ENCODE measurements around the gene KYNU.
"Not testable (repeated sequence)": the region's sequence is repeated elsewhere in the genome, so short reads cannot be mapped to it uniquely, and the experiment has no call there.

Gene KYNU

GRCh38 chr2:142885543-142885942 is 8.1 kb downstream of the KYNU start (continued):
- TF ChIP-seq ZBTB10 (tag by site-specific recombination; IDR thresholded peaks at IDR 0.05) (no peak), ZNF433 (tag by site-specific recombination; IDR thresholded peaks at IDR 0.05; ENCODE audit: low read depth) (no peak), ZFP37 (tag by site-specific recombination; IDR thresholded peaks at IDR 0.05) (no peak)

GRCh38 chr2:142892715-142893114 is 15.3 kb downstream of the KYNU start:
- no peaks in the 10 kb centered on the region for H3K4me1 ChIP-seq (ENCODE audit: control insufficient read depth, insufficient read depth, low read length)
- no peaks in the 10 kb centered on the region for H3K36me3 ChIP-seq (ENCODE audit: control insufficient read depth in 2 of 2, insufficient read depth in 1 of 2, low read length in 2 of 2)
- H3K4me3 ChIP-seq (ENCODE audit: low read depth, low read length) = no peak overlapping the region
- no peaks in the 10 kb centered on the region for H3K9me3 ChIP-seq (ENCODE audit: control insufficient read depth, insufficient read depth, low read depth, low read length)
- CTCF ChIA-PET = no interaction called here
- TF ChIP-seq ZNF37A (tag by site-specific recombination; IDR thresholded peaks at IDR 0.05) = no peak
- no peak for TF ChIP-seq ZNF239 (tag by site-specific recombination; IDR thresholded peaks at IDR 0.05)
- TF ChIP-seq KLF10 (tag by site-specific recombination; IDR thresholded peaks at IDR 0.05) = no peak
- no peak for TF ChIP-seq ZNF670 (tag by site-specific recombination; IDR thresholded peaks at IDR 0.05; ENCODE audit: low read depth)
- TF ChIP-seq ZNF266 (tag by site-specific recombination; IDR thresholded peaks at IDR 0.05; ENCODE audit: low read depth) = no peak
- no peak for TF ChIP-seq ZNF596 (tag by site-specific recombination; IDR thresholded peaks at IDR 0.05)
- TF ChIP-seq ZNF148 (tag by site-specific recombination; IDR thresholded peaks at IDR 0.05; ENCODE audit: borderline replicate concordance) = no peak
- no peak for TF ChIP-seq ZNF558 (tag by site-specific recombination; IDR thresholded peaks at IDR 0.05)
- POLR2A ChIA-PET = no interaction called here
- H3K27ac ChIP-seq (ENCODE audit: extremely low read depth, low read depth, low read length) = no peak overlapping the region

GRCh38 chr2:142893241-142893640 is 15.8 kb downstream of the KYNU start:
- TF ChIP-seq ZNF580 (tag by site-specific recombination; IDR thresholded peaks at IDR 0.05) (no peak), ZNF747 (tag by site-specific recombination; IDR thresholded peaks at IDR 0.05) (no peak), HOXA7 (CRISPR knock-in tag; IDR thresholded peaks at IDR 0.05; ENCODE audit: borderline replicate concordance) (no peak)
- ChIA-PET POLR2A (no interaction called here), CTCF (no interaction called here)
- no peaks in the 10 kb centered on the region for H3K4me1 ChIP-seq (ENCODE audit: control insufficient read depth, insufficient read depth, low read length)
- H3K4me3 ChIP-seq (ENCODE audit: low read depth, low read length) = no peak overlapping the region
- no peaks in the 10 kb centered on the region for H3K9me3 ChIP-seq (ENCODE audit: control insufficient read depth, insufficient read depth, low read depth, low read length)
- H3K27ac ChIP-seq (ENCODE audit: extremely low read depth, low read depth, low read length) = no peak overlapping the region
- no peaks in the 10 kb centered on the region for H3K36me3 ChIP-seq (ENCODE audit: control insufficient read depth in 2 of 2, insufficient read depth in 1 of 2, low read length in 2 of 2)

- TF ChIP-seq ZNF510 (tag by site-specific recombination; IDR thresholded peaks at IDR 0.05; ENCODE audit: insufficient replicate concordance) = no peak
- TF ChIP-seq ZNF423 (tag by site-specific recombination; IDR thresholded peaks at IDR 0.05) = no peak
- TF ChIP-seq ZNF558 (tag by site-specific recombination; IDR thresholded peaks at IDR 0.05) = no peak
- no peak for TF ChIP-seq ZIC2 (tag by site-specific recombination; IDR thresholded peaks at IDR 0.05)
- no peak for TF ChIP-seq HIC1 (tag by site-specific recombination; IDR thresholded peaks at IDR 0.05)
- no peak for TF ChIP-seq YY2 (tag by site-specific recombination; IDR thresholded peaks at IDR 0.05)
- Histone ChIP-seq H3K36me3 (ENCODE audit: control insufficient read depth in 2 of 2, insufficient read depth in 1 of 2, low read length in 2 of 2) (no peaks in the 10 kb centered on the region), H3K4me3 (ENCODE audit: low read depth, low read length) (no peak overlapping the region), H3K4me1 (ENCODE audit: control insufficient read depth, insufficient read depth, low read length) (no peaks in the 10 kb centered on the region), H3K9me3 (ENCODE audit: control insufficient read depth, insufficient read depth, low read depth, low read length) (no peaks in the 10 kb centered on the region), H3K27ac (ENCODE audit: extremely low read depth, low read depth, low read length) (no peak overlapping the region)
- CTCF ChIA-PET = interaction anchor here (1.0 kb wide), 1 partner anchor 91 kb away, joined by 11 read pairs; no protein-coding TSS in a partner anchor
- POLR2A ChIA-PET = interaction anchor here (0.7 kb wide), 1 partner anchor 156 kb away, joined by 3 read pairs; no protein-coding TSS in a partner anchor
These were observed 20.3 kb downstream of the KYNU start for GRCh38 chr2:142897807-142898206.

GRCh38 chr2:142900327-142900726 is 22.9 kb downstream of the KYNU start:
- CTCF ChIA-PET = interaction anchor here (0.7 kb wide), 1 partner anchor 192 kb away, joined by 5 read pairs; no protein-coding TSS in a partner anchor
- H3K4me3 ChIP-seq (ENCODE audit: low read depth, low read length) = not testable (repeated sequence)

More at GRCh38 chr2:142900327-142900726, 22.9 kb downstream of the KYNU start:
- H3K36me3 ChIP-seq (ENCODE audit: control insufficient read depth in 2 of 2, insufficient read depth in 1 of 2, low read length in 2 of 2); H3K27ac ChIP-seq (ENCODE audit: extremely low read depth, low read depth, low read length); H3K4me1 ChIP-seq (ENCODE audit: control insufficient read depth, insufficient read depth, low read length); H3K9me3 ChIP-seq (ENCODE audit: control insufficient read depth, insufficient read depth, low read depth, low read length); POLR2A ChIA-PET: not testable (repeated sequence)

Measured in HEK293 (cell line).